Measurements from ENCODE around the gene SNHG17.
A peak's percentile ranks its signal among the peaks of the same experiment; 100 is the strongest.
"Not testable (repeated sequence)": the region's sequence is repeated elsewhere in the genome, so short reads cannot be mapped to it uniquely, and the experiment has no call there.

Gene SNHG17

DNA sequence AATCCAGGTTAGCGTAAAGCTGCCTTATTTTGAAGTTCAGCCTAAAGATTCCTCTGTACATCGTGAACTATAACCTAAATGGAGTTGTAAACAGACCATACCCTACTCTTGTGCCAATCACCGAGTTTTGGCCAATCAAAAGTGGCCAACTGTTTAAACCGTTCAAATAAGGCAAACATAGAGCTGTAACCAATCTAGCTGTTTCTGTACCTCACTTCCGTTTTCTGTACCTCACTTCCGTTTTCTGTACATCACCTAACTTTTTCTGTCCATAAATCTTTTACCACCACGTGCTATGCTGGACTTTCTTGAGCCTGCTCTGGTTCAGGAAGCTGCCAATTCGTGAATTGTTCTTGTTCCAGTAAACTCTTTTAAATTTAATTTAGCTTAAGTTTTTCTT, 49.1 kb downstream of the SNHG17 start:
- Histone ChIP-seq H3K9me3 (ENCODE audit: control extremely low read depth in 1 of 5, control insufficient read depth in 4 of 5, insufficient read depth in 2 of 5, low read depth in 1 of 5, low read length in 4 of 5) (peaks cover 0 to 3% (median 0%) of the 10 kb centered on the region in 5 experiments), H3K4me1 (ENCODE audit: control extremely low read depth in 1 of 4, control insufficient read depth in 4 of 4, insufficient read depth in 4 of 4, low read length in 3 of 4) (no peaks in the 10 kb centered on the region), H3K4me3 (ENCODE audit: control insufficient read depth in 1 of 7, extremely low read depth in 1 of 7, insufficient read depth in 4 of 7, low read depth in 2 of 7, low read length in 6 of 7) (no peak overlapping the region), H3K27me3 (replicated peaks in 2 of 5; ENCODE audit: control insufficient read depth in 4 of 5, insufficient read depth in 5 of 5, low read length in 4 of 5) (peaks cover 0 to 2% (median 0%) of the 10 kb centered on the region in 5 experiments), H3K36me3 (ENCODE audit: control insufficient read depth in 4 of 4, insufficient read depth in 4 of 4, low read length in 3 of 4) (no peaks in the 10 kb centered on the region), H3K27ac (ENCODE audit: insufficient read depth in 1 of 2, low read depth in 1 of 2, low read length in 2 of 2, poor library complexity in 1 of 2, severe bottlenecking in 2 of 2) (no peak overlapping the region)
- peak in 2 of 3 donors; percentile 41 to 54 for DNase-seq
- ChIA-PET CTCF (interaction anchor here (1.1 kb wide), 1 partner anchor 48 kb away, joined by 3 read pairs; no protein-coding TSS in a partner anchor), POLR2A (no interaction called here)
- 48% methylated on average over 8 of the region's 8 CpGs for WGBS (ENCODE audit: insufficient coverage)

DNA sequence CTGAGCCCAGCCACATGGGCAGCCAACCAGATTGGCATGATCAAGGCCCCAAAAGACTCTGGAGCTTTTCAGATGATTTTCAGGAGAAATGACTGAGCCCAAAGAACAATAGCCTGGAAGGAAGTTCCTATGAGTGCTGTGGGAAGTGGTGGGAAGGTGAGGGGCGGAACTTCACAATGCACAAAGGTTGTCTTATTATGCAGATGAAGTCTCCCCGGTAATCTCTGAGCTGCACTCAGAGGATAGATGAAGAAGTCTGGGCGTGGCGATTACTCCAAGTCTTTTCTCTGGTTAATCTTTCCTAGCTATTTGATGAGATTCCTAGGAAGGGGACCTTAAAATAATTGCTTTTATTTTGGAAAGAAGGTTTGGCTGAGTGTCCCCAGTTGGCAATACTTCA, 52.0 kb downstream of the SNHG17 start:
- Histone ChIP-seq H3K4me1 (ENCODE audit: control extremely low read depth in 1 of 4, control insufficient read depth in 4 of 4, insufficient read depth in 4 of 4, low read length in 3 of 4) (no peaks in the 10 kb centered on the region), H3K27me3 (replicated peaks in 2 of 5; ENCODE audit: control insufficient read depth in 4 of 5, insufficient read depth in 5 of 5, low read length in 4 of 5) (peaks cover 0 to 2% (median 0%) of the 10 kb centered on the region in 5 experiments), H3K9me3 (ENCODE audit: control extremely low read depth in 1 of 5, control insufficient read depth in 4 of 5, insufficient read depth in 2 of 5, low read depth in 1 of 5, low read length in 4 of 5) (peaks cover 0 to 3% (median 0%) of the 10 kb centered on the region in 5 experiments), H3K4me3 (ENCODE audit: control insufficient read depth in 1 of 7, extremely low read depth in 1 of 7, insufficient read depth in 4 of 7, low read depth in 2 of 7, low read length in 6 of 7) (no peak overlapping the region), H3K27ac (ENCODE audit: insufficient read depth in 1 of 2, low read depth in 1 of 2, low read length in 2 of 2, poor library complexity in 1 of 2, severe bottlenecking in 2 of 2) (no peak overlapping the region), H3K36me3 (ENCODE audit: control insufficient read depth in 4 of 4, insufficient read depth in 4 of 4, low read length in 3 of 4) (no peaks in the 10 kb centered on the region)
- ChIA-PET POLR2A (no interaction called here), CTCF (no interaction called here)
- 93% methylated on average over 4 of the region's 4 CpGs for WGBS (ENCODE audit: insufficient coverage)
- DNase-seq: no peak

DNA sequence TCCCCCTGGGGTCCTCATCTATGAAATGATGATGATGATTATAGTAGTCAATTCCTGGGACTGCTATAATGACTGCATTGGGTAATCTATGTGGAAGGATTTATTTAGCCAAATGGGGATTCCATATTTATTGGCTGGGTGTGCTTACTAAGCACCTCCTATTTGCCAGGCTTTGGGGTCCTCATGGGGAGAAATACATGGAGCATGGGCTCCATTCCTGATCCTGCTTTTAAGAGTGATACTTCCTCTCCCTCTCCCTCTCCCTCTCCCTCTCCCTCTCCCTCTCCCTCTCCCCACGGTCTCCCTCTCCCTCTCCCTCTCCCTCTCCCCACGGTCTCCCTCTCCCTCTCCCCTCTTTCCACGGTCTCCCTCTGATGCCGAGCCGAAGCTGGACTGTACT, 57.3 kb downstream of the SNHG17 start:
- CTCF ChIA-PET; H3K27ac ChIP-seq (ENCODE audit: insufficient read depth in 1 of 2, low read depth in 1 of 2, low read length in 2 of 2, poor library complexity in 1 of 2, severe bottlenecking in 2 of 2); H3K4me1 ChIP-seq (ENCODE audit: control extremely low read depth in 1 of 4, control insufficient read depth in 4 of 4, insufficient read depth in 4 of 4, low read length in 3 of 4); H3K36me3 ChIP-seq (ENCODE audit: control insufficient read depth in 4 of 4, insufficient read depth in 4 of 4, low read length in 3 of 4); H3K27me3 ChIP-seq (replicated peaks in 2 of 5; ENCODE audit: control insufficient read depth in 4 of 5, insufficient read depth in 5 of 5, low read length in 4 of 5); POLR2A ChIA-PET; H3K9me3 ChIP-seq (ENCODE audit: control extremely low read depth in 1 of 5, control insufficient read depth in 4 of 5, insufficient read depth in 2 of 5, low read depth in 1 of 5, low read length in 4 of 5); H3K4me3 ChIP-seq (ENCODE audit: control insufficient read depth in 1 of 7, extremely low read depth in 1 of 7, insufficient read depth in 4 of 7, low read depth in 2 of 7, low read length in 6 of 7); DNase-seq: not testable (repeated sequence)
- no CpG with 5 or more reads among the region's 5 CpGs for WGBS (ENCODE audit: insufficient coverage)

DNA sequence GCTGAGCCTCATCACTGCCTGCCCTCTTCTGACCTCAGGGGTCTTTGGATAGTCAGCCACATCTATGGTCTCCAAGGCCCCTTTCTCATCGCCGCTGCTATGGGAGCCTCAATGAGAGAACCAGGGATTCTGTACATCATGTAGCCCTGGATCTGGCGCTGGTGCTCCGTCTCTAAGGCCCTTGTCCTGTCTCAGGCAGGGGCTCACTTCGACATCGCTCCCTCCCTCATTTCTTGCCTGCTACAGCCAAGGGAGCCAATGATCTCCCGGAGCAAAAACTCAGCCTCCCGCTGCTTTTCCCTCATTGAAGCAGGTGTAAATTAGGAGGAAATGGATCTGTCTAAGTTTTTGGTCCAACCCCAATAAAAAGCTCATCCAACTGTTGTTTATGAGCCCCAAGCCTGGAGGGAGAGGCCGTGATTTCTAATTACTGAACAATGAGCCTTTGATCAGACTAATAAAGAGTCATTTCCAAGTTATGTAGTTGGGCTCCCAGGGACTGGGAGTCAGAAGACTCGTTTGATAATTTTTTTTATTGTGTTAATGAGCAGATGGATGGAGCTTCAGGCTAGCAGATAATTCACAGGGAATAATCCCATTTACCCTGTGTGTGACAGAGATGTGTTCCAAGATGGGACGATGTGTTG, 58.0 kb downstream of the SNHG17 start:
- Histone ChIP-seq H3K27me3 (replicated peaks in 2 of 5; ENCODE audit: control insufficient read depth in 4 of 5, insufficient read depth in 5 of 5, low read length in 4 of 5) (peaks cover 0 to 5% (median 0%) of the 10 kb centered on the region in 5 experiments), H3K27ac (ENCODE audit: insufficient read depth in 1 of 2, low read depth in 1 of 2, low read length in 2 of 2, poor library complexity in 1 of 2, severe bottlenecking in 2 of 2) (no peak overlapping the region), H3K4me3 (ENCODE audit: control insufficient read depth in 1 of 7, extremely low read depth in 1 of 7, insufficient read depth in 4 of 7, low read depth in 2 of 7, low read length in 6 of 7) (no peak overlapping the region), H3K9me3 (ENCODE audit: control extremely low read depth in 1 of 5, control insufficient read depth in 4 of 5, insufficient read depth in 2 of 5, low read depth in 1 of 5, low read length in 4 of 5) (no peaks in the 10 kb centered on the region), H3K36me3 (ENCODE audit: control insufficient read depth in 4 of 4, insufficient read depth in 4 of 4, low read length in 3 of 4) (no peaks in the 10 kb centered on the region), H3K4me1 (ENCODE audit: control extremely low read depth in 1 of 4, control insufficient read depth in 4 of 4, insufficient read depth in 4 of 4, low read length in 3 of 4) (no peaks in the 10 kb centered on the region)
- ChIA-PET CTCF (no interaction called here), POLR2A (no interaction called here)
- 88% methylated on average over 7 of the region's 11 CpGs for WGBS (ENCODE audit: insufficient coverage)
- no peak for DNase-seq

DNA sequence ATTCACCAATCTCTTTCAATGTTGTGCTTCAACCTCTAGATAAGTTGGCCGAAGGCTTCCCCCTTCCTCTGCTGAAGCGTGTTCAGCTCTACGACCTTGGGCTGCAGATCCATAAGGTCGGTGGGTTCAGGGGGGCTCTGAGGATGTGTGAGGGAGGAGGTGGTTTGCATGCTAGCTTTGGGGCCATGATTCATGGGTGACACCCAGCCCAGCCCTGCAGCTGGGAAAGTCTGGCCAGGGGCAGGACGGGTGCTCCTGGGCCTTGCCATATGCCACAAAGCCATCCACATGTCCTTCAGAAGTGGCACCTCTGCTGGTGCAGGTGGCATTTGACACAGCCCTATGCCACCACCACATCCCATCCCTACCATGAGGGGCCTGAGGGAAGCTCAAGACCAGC, 61.2 kb downstream of the SNHG17 start:
- H3K4me3 ChIP-seq (ENCODE audit: control insufficient read depth in 1 of 7, extremely low read depth in 1 of 7, insufficient read depth in 4 of 7, low read depth in 2 of 7, low read length in 6 of 7): no peak overlapping the region
- H3K36me3 ChIP-seq (ENCODE audit: control insufficient read depth in 4 of 4, insufficient read depth in 4 of 4, low read length in 3 of 4): no peaks in the 10 kb centered on the region
- peaks cover 0 to 8% (median 0%) of the 10 kb centered on the region in 5 experiments for H3K27me3 ChIP-seq (replicated peaks in 2 of 5; ENCODE audit: control insufficient read depth in 4 of 5, insufficient read depth in 5 of 5, low read length in 4 of 5)
- H3K27ac ChIP-seq (ENCODE audit: insufficient read depth in 1 of 2, low read depth in 1 of 2, low read length in 2 of 2, poor library complexity in 1 of 2, severe bottlenecking in 2 of 2): no peak overlapping the region
- ChIA-PET POLR2A (no interaction called here), CTCF (no interaction called here)
- no peaks in the 10 kb centered on the region for H3K4me1 ChIP-seq (ENCODE audit: control extremely low read depth in 1 of 4, control insufficient read depth in 4 of 4, insufficient read depth in 4 of 4, low read length in 3 of 4)
- no peaks in the 10 kb centered on the region for H3K9me3 ChIP-seq (ENCODE audit: control extremely low read depth in 1 of 5, control insufficient read depth in 4 of 5, insufficient read depth in 2 of 5, low read depth in 1 of 5, low read length in 4 of 5)
- WGBS (ENCODE audit: insufficient coverage): 83% methylated on average over 1 of the region's 5 CpGs
- DNase-seq: no peak

DNA sequence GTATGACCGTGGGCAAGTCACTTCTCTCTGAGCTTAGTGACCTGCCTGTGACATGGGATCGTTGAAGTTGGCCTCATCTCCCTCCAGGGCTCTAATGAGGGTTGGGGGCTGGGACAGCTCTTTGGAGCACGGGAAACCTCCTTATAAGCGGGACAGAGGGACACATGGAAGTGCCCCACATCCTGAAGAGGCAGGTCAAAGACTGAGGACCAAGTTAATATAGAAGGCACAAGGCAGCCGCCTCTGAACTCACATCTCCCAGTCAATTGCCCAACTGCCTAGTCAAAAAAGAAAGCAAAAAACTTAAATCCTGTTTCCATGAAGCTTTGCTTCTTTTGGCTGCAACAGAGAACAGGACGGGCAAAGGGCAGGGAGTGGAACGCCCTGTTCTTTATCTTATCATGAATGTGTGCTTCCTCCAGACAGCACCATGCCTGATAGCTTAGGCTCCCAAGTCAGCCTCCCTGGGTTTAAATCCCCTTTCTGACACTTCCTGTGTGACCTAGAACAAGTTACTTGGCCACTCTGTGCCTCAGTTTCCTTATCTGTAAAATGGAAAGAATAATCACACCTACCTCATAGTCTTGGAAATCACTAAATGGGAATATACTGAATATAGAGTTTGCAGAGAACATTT, 61.8 kb downstream of the SNHG17 start:
- POLR2A ChIA-PET: no interaction called here
- CTCF ChIA-PET: interaction anchor here (1.3 kb wide), 1 partner anchor 34 kb away, joined by 3 read pairs; no protein-coding TSS in a partner anchor
- 56% methylated on average over 6 of the region's 7 CpGs for WGBS (ENCODE audit: insufficient coverage)

DNA sequence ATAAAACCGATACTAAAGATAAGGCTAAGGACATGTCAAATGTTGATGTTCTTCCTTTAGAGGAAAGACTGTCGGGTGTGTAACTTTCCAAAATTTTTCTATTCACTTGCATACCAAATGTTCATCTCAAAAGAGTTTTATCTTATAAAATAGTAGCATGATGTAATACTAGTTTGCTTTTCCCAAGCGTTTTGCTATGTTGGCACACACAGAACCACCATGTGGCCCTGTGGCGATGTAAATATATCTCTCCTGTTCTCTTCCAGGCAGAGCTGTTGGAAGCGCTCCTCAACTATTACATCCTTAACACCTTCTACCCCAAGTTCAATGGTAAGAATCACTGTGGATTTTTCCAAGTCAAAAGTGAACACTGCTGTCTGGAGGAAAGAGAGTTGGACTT, 62.3 kb downstream of the SNHG17 start:
- H3K4me3 ChIP-seq (ENCODE audit: control insufficient read depth in 1 of 7, extremely low read depth in 1 of 7, insufficient read depth in 4 of 7, low read depth in 2 of 7, low read length in 6 of 7): no peak overlapping the region
- peaks cover 0 to 8% (median 0%) of the 10 kb centered on the region in 5 experiments for H3K27me3 ChIP-seq (replicated peaks in 2 of 5; ENCODE audit: control insufficient read depth in 4 of 5, insufficient read depth in 5 of 5, low read length in 4 of 5)
- H3K9me3 ChIP-seq (ENCODE audit: control extremely low read depth in 1 of 5, control insufficient read depth in 4 of 5, insufficient read depth in 2 of 5, low read depth in 1 of 5, low read length in 4 of 5): no peaks in the 10 kb centered on the region
- H3K4me1 ChIP-seq (ENCODE audit: control extremely low read depth in 1 of 4, control insufficient read depth in 4 of 4, insufficient read depth in 4 of 4, low read length in 3 of 4): no peaks in the 10 kb centered on the region
- ChIA-PET POLR2A (no interaction called here), CTCF (interaction anchor here (1.0 to 1.3 kb wide), 2 partner anchors 33 kb away, joined by 3 read pairs; no protein-coding TSS in a partner anchor)
- WGBS (ENCODE audit: insufficient coverage): 100% methylated on average over 3 of the region's 5 CpGs
- H3K27ac ChIP-seq (ENCODE audit: insufficient read depth in 1 of 2, low read depth in 1 of 2, low read length in 2 of 2, poor library complexity in 1 of 2, severe bottlenecking in 2 of 2): no peak overlapping the region
- DNase-seq: no peak
- H3K36me3 ChIP-seq (ENCODE audit: control insufficient read depth in 4 of 4, insufficient read depth in 4 of 4, low read length in 3 of 4): no peaks in the 10 kb centered on the region

More for the DNA sequence above, 61.8 kb downstream of the SNHG17 start:
- Histone ChIP-seq H3K4me1 (ENCODE audit: control extremely low read depth in 1 of 4, control insufficient read depth in 4 of 4, insufficient read depth in 4 of 4, low read length in 3 of 4) (no peaks in the 10 kb centered on the region), H3K36me3 (ENCODE audit: control insufficient read depth in 4 of 4, insufficient read depth in 4 of 4, low read length in 3 of 4) (no peaks in the 10 kb centered on the region), H3K9me3 (ENCODE audit: control extremely low read depth in 1 of 5, control insufficient read depth in 4 of 5, insufficient read depth in 2 of 5, low read depth in 1 of 5, low read length in 4 of 5) (no peaks in the 10 kb centered on the region), H3K4me3 (ENCODE audit: control insufficient read depth in 1 of 7, extremely low read depth in 1 of 7, insufficient read depth in 4 of 7, low read depth in 2 of 7, low read length in 6 of 7) (no peak overlapping the region), H3K27me3 (replicated peaks in 2 of 5; ENCODE audit: control insufficient read depth in 4 of 5, insufficient read depth in 5 of 5, low read length in 4 of 5) (peaks cover 0 to 8% (median 0%) of the 10 kb centered on the region in 5 experiments), H3K27ac (ENCODE audit: insufficient read depth in 1 of 2, low read depth in 1 of 2, low read length in 2 of 2, poor library complexity in 1 of 2, severe bottlenecking in 2 of 2) (no peak overlapping the region)
- peak in 2 of 3 donors; percentile 10 to 32 for DNase-seq
